Epithelial cell of proximal tubule (primary cell): Measurements from ENCODE around the gene PLRG1. TPM values are rescaled to one million over a fixed set of nuclear protein-coding genes. Genes with fewer than 3 reads are reported as not detected.

ENCODE experiments used
- DNase-seq: peaks from one replicate; pipeline ENCODE4 v3.0.0-alpha.2; 2011; ENCODE audit warnings: low read depth
- H3K4me3 ChIP-seq: 2 replicates; pipeline ENCODE4 v1.5.1; 2011; ENCODE audit warnings: low read depth, mild to moderate bottlenecking, low read length
- CTCF ChIP-seq: conservative IDR thresholded peaks from 2 replicates; pipeline ENCODE4 v1.5.1; 2012; ENCODE audit warnings: low read depth, mild to moderate bottlenecking, low read length
- total RNA-seq: library from RNA; depleted of rRNA; stranded (reverse); fragments of >200 nt; gene quantifications from 2 replicates; pipeline ENCODE4 v1.2.3, GENCODE V29; 2015

The PLRG1 gene
- total RNA-seq, 1 donor from 2014 or later = 94.4 TPM

DNA sequence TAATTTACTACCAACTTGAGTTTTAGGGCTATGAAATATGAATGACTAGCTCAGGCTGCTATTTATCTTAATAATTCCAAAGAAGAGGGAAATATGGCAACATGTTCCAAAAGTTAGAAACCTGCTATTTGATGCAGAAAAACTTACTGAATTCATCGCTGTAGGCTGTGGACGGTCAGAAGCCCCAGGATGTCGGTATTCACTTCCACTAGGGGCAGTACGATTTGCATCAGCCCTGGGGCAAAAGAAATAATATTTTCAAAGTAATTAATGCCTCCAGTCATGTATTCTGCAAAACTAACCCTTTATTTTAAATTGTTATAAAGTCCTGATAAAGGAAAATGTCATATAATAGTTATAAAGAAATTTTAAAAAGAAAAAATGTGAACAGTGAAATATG lies 4.5 kb downstream of the PLRG1 start:
- no peak for DNase-seq
- TF ChIP-seq CTCF = peak; percentile 26
- no peak overlapping the region for H3K4me3 ChIP-seq

GRCh38 chr4:154542271-154542879 lies 7.8 kb downstream of the PLRG1 start:
- H3K4me3 ChIP-seq = no peak overlapping the region
- TF ChIP-seq CTCF = no peak
- no peak for DNase-seq

GRCh38 chr4:154534296-154534695 lies 15.9 kb downstream of the PLRG1 start:
- H3K4me3 ChIP-seq = no peak overlapping the region
- TF ChIP-seq CTCF = no peak
- no peak for DNase-seq

GRCh38 chr4:154529728-154530519 lies 20.3 kb downstream of the PLRG1 start:
- no peak overlapping the region for H3K4me3 ChIP-seq
- TF ChIP-seq CTCF = no peak
- DNase-seq = no peak

DNA sequence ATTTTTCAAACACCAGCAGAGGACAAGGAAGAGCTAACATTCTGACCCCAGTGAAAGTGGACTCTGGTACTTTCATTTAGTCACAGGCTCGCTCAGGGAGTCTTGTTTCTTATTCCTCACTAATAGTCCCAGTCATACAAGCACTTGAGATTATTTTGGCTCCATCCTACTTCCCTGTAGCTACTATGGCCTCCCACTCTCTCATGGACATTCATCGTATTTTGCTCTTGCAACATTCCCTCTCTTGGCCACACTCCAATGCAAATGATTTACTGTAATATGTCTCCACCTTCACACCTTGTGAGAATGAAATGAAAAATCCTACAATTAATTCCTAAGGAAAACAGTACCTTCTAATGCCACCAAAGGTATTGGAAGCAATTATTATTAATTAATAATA lies 21.3 kb downstream of the PLRG1 start:
- no peak overlapping the region for H3K4me3 ChIP-seq
- TF ChIP-seq CTCF = no peak
- DNase-seq = no peak

GRCh38 chr4:154527308-154527707 lies 22.9 kb downstream of the PLRG1 start:
- DNase-seq = no peak
- no peak overlapping the region for H3K4me3 ChIP-seq
- no peak for TF ChIP-seq CTCF

DNA sequence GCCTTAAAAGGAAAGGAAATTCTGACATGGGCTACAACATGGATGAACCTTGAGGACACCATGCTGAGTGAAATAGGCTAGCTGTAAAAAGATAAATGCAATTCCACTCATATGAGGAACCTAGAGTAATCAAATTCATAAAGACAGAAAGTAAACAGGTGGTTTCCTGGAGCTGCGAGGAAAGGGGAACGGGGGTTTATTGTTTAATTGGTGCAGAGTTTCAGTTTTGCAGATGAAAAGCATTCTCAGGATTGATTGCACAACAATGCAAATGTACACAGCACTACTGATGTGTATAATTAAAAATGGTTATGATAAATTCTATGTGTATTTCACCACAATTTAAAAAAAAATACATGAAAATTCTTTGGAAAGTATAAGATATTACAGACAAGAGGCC lies 24.0 kb downstream of the PLRG1 start:
- no peak for DNase-seq
- no peak for TF ChIP-seq CTCF
- H3K4me3 ChIP-seq = no peak overlapping the region
